ENCODE results near the gene KCNA5.

KCNA5 gene

GRCh38 chr12:5030066-5030465 lies 13.6 kb upstream of the KCNA5 start:
- DNase-seq: no peak

- DNase-seq: no peak
These were observed 12.4 kb upstream of the KCNA5 start for GRCh38 chr12:5031242-5031641.

GRCh38 chr12:5031958-5032357 lies 11.7 kb upstream of the KCNA5 start:
- DNase-seq: no peak

GRCh38 chr12:5032821-5033220 lies 10.9 kb upstream of the KCNA5 start:
- DNase-seq: no peak

- DNase-seq: no peak
These were observed 9.8 kb upstream of the KCNA5 start for GRCh38 chr12:5033883-5034282.

- no peak for DNase-seq
These were observed 9.1 kb upstream of the KCNA5 start for GRCh38 chr12:5034603-5035002.

- no peak for DNase-seq
These were observed 8.1 kb upstream of the KCNA5 start for GRCh38 chr12:5035618-5036017.

GRCh38 chr12:5036031-5036430 lies 7.6 kb upstream of the KCNA5 start:
- no peak for DNase-seq

- no peak for DNase-seq
These were observed 5.8 kb upstream of the KCNA5 start for GRCh38 chr12:5037795-5038357.

GRCh38 chr12:5038781-5039311 lies 4.8 kb upstream of the KCNA5 start:
- no peak for DNase-seq

- no peak for DNase-seq
These were observed 3.9 kb upstream of the KCNA5 start for GRCh38 chr12:5039815-5040214.

GRCh38 chr12:5040368-5040767 lies 3.3 kb upstream of the KCNA5 start:
- no peak for DNase-seq

- DNase-seq: no peak
These were observed 979 bp downstream of the KCNA5 start for GRCh38 chr12:5044420-5045295.

GRCh38 chr12:5047094-5047493 lies 3.4 kb downstream of the KCNA5 start:
- no peak for DNase-seq

- DNase-seq: no peak
These were observed 4.0 kb downstream of the KCNA5 start for GRCh38 chr12:5047729-5048128.

- DNase-seq: no peak
These were observed 6.9 kb downstream of the KCNA5 start for GRCh38 chr12:5050542-5050941.

- no peak for DNase-seq
These were observed 7.7 kb downstream of the KCNA5 start for GRCh38 chr12:5051334-5051733.

GRCh38 chr12:5051913-5052312 lies 8.2 kb downstream of the KCNA5 start:
- DNase-seq: no peak

- DNase-seq: no peak
These were observed 8.7 kb downstream of the KCNA5 start for GRCh38 chr12:5052348-5052747.

- DNase-seq: no peak
These were observed 15.7 kb downstream of the KCNA5 start for GRCh38 chr12:5059358-5059757.

- no peak for DNase-seq
These were observed 17.3 kb downstream of the KCNA5 start for GRCh38 chr12:5060958-5061357.

GRCh38 chr12:5063149-5063548 lies 19.5 kb downstream of the KCNA5 start:
- no peak for DNase-seq

GRCh38 chr12:5064913-5065490 lies 21.3 kb downstream of the KCNA5 start:
- DNase-seq: no peak

GRCh38 chr12:5066251-5066650 lies 22.6 kb downstream of the KCNA5 start:
- no peak for DNase-seq

All from NCI-H2081 treated with DMSO at 0.1 percent for 48 hours (cell line).